Left lung (tissue), 10 donors: ENCODE results near the gene CPO. TPM values are rescaled to one million over a fixed set of nuclear protein-coding genes. Genes with fewer than 3 reads are reported as not detected.
"Not testable (repeated sequence)": the region's sequence is repeated elsewhere in the genome, so short reads cannot be mapped to it uniquely, and the experiment has no call there.

Experiments used
- ATAC-seq: fragments of 200-7000 bp; cut with Tn5 transposase; one replicate; pipeline ENCODE4 v1.9.1; 2020; ENCODE audit warnings: moderate library complexity
- DNase-seq, 4 donors: peaks; one replicate each; pipeline ENCODE4 v3.0.0-alpha.2; 2013 to 2020
- H3K27ac ChIP-seq, 2 donors: fragments of 200-600 bp; sonication (generic) in 1 of 2; one replicate each; pipeline versions ENCODE4 v1.5.0 to v1.8.0; 2020 to 2021
- H3K27me3 ChIP-seq, 2 donors: fragments of 200-600 bp; sonication (generic) in 1 of 2; one replicate each; pipeline versions ENCODE4 v1.5.0 to v1.8.0; 2020 to 2021
- H3K36me3 ChIP-seq, 2 donors: fragments of 200-600 bp; sonication (generic) in 1 of 2; one replicate each; pipeline versions ENCODE4 v1.5.0 to v1.8.0; 2020 to 2021
- H3K4me1 ChIP-seq, 2 donors: fragments of 200-600 bp; one replicate each; pipeline ENCODE4 v1.8.0; 2021
- H3K4me3 ChIP-seq, 2 donors: fragments of 200-600 bp; sonication (generic) in 1 of 2; one replicate each; pipeline versions ENCODE4 v1.5.0 to v1.8.0; 2020 to 2021; ENCODE audit warnings: mild to moderate bottlenecking in 1 of 2
- H3K9me3 ChIP-seq, 2 donors: fragments of 200-600 bp; sonication (generic) in 1 of 2; one replicate each; pipeline versions ENCODE4 v1.5.0 to v1.8.0; 2020 to 2021
- intact Hi-C, 2 donors: fragments of 100-400 bp; cut with DNase I; formaldehyde crosslinking; loops; one replicate each; pipeline versions ENCODE4 v1.11.2 to v1.14.2; 2022
- polyA plus RNA-seq, 6 donors: library from polyadenylated mRNA; unstranded; fragments of 120-200 nt; gene quantifications; one replicate each; pipeline ENCODE4 v1.2.1, GENCODE V29; 2013; ENCODE audit not compliant: insufficient read length in 6 of 6
- total RNA-seq, 2 donors: library from RNA; stranded (reverse); fragmentation: NEBNext Ultra II Directional; extraction: Animal tissue kit (Norgen Biotek cat#: 25700); gene quantifications; one replicate each; pipeline ENCODE4 v1.2.1, GENCODE V29; 2021
- TF ChIP-seq, protein P1 (sequence below), 2 donors: fragments of 200-600 bp; sonication (generic) in 1 of 2; IDR thresholded peaks; one replicate each; pipeline versions ENCODE4 v1.5.0 to v1.8.0; 2021; ENCODE audit warnings: antibody characterized with exemption in 2 of 2
- donor health status: DM: no; HTN: yes; CAD: no.
- donor health status: DM: no; HTN: no; CAD: no.

CPO gene
- total and polyA plus RNA-seq, 8 donors, result 0.20 to 0.69 (median 0.48) TPM; not detected in 1

- intact Hi-C loops, result no loop called here
- no peak overlapping the region for H3K27ac ChIP-seq
Measured at GRCh38 chr2:206937555-206937954, 1.8 kb upstream of the CPO start.

DNA sequence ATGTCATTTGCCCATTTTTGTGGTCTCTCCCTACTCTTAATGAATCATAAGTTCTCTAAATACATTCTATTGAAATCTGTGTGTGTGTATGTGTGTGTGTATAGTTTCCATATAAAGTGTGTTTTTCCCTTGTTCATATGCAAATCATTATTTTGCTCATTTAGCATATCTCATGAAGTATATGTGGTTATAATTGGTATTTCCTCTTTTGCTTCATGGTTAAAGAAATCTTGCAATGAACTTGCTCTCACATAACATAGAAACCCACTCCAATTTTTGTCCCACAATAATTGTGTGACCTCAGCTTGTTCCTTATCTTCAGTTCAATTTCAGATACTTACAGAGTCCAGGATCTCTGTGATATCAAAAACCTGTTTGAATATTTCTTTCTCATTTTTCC, 1.2 kb downstream of the CPO start:
- intact Hi-C loops, result no loop called here
- Histone ChIP-seq H3K36me3 (no peaks in the 10 kb centered on the region), H3K4me1 (no peaks in the 10 kb centered on the region), H3K27ac (no peak overlapping the region), H3K4me3 (no peak overlapping the region), H3K9me3 (no peaks in the 10 kb centered on the region), H3K27me3 (no peaks in the 10 kb centered on the region)
- DNase-seq (no peak), ATAC-seq (no peak)
- TF ChIP-seq, protein P1, sequence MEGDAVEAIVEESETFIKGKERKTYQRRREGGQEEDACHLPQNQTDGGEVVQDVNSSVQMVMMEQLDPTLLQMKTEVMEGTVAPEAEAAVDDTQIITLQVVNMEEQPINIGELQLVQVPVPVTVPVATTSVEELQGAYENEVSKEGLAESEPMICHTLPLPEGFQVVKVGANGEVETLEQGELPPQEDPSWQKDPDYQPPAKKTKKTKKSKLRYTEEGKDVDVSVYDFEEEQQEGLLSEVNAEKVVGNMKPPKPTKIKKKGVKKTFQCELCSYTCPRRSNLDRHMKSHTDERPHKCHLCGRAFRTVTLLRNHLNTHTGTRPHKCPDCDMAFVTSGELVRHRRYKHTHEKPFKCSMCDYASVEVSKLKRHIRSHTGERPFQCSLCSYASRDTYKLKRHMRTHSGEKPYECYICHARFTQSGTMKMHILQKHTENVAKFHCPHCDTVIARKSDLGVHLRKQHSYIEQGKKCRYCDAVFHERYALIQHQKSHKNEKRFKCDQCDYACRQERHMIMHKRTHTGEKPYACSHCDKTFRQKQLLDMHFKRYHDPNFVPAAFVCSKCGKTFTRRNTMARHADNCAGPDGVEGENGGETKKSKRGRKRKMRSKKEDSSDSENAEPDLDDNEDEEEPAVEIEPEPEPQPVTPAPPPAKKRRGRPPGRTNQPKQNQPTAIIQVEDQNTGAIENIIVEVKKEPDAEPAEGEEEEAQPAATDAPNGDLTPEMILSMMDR (IDR thresholded peaks at IDR 0.05), result no peak

More at GRCh38 chr2:206937555-206937954, 1.8 kb upstream of the CPO start:
- H3K27me3 ChIP-seq, result no peaks in the 10 kb centered on the region
- no peak for ATAC-seq
- H3K9me3 ChIP-seq, result no peaks in the 10 kb centered on the region
- no peak overlapping the region for H3K4me3 ChIP-seq
- no peaks in the 10 kb centered on the region for H3K36me3 ChIP-seq
- no peaks in the 10 kb centered on the region for H3K4me1 ChIP-seq
- DNase-seq, result no peak
- TF ChIP-seq, protein P1 (IDR thresholded peaks at IDR 0.05), result no peak

DNA sequence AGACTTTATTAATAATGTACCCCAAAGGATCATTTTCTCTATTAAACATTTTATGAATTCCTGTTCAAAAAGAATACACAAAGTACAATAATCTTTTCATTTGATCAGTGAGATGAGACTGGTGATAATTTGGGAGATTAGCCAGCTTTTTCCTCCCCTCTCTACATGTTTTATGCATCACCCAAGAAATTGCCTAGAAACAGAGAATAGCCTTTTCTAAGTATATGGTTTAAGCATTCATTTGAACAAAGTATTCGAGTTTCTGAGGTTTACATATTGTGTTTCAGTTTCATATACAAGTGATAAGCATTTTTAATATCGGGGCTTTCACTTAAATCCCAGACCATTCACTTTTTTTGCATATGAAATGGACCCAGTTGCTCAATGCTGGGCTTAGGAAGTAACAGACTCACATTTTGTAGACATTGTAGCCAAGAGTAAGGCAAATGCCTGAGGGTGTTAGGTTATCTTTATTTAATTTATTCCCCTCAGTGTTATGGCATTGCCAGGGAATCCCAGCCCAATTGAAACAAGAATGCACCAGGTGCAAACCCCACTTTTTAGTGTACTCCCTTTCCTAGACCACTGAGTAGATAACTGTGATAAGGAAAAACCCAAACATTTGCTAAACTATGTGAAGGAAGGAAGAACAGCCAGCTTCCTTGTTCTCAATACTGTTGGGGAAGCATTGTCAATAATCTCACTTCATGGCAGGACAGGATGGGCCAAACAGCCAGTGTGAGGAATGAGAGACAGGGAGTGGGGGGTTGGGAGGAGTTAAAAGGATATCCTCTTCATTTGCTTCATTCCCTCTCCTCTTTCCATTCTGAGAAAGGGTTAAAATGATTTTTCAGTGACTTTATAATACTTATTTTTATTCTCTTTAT, 3.5 kb downstream of the CPO start:
- no peak overlapping the region for H3K27ac ChIP-seq
- H3K4me3 ChIP-seq, result no peak overlapping the region
- DNase-seq, result no peak
- no peak for ATAC-seq
- H3K27me3 ChIP-seq, result no peaks in the 10 kb centered on the region
- intact Hi-C loops, result no loop called here
- H3K9me3 ChIP-seq, result peaks cover 0 to 20% of the 10 kb centered on the region in 2 donors
- no peaks in the 10 kb centered on the region for H3K36me3 ChIP-seq
- TF ChIP-seq, protein P1 (IDR thresholded peaks at IDR 0.05), result no peak
- no peaks in the 10 kb centered on the region for H3K4me1 ChIP-seq

DNA sequence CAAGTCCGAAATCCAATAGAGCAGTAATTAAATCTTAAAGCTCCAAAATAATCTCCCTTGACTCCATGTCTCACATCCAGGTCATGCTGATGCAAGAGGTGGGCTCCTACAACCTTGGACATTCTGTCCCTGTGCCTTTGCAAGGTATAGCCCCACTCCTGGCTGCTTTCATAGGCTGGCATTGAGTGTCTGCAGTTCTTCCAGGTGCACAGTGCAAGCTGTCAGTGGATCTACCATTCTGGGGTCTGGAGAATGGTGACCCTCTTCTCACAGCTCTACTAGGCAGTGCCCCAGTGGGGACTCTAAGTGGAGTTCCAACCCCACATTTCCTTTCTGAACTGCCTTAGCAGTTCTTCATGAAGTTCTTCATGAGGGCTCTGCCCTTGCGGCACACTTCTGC, 14.1 kb downstream of the CPO start:
- H3K27ac ChIP-seq, H3K4me3 ChIP-seq, intact Hi-C loops, DNase-seq, H3K36me3 ChIP-seq, H3K4me1 ChIP-seq, ATAC-seq, H3K27me3 ChIP-seq: not testable (repeated sequence)
- H3K9me3 ChIP-seq, result peaks cover 0 to 12% of the 10 kb centered on the region in 2 donors

- Histone ChIP-seq H3K4me3 (no peak overlapping the region), H3K36me3 (no peaks in the 10 kb centered on the region), H3K27me3 (no peaks in the 10 kb centered on the region), H3K4me1 (no peaks in the 10 kb centered on the region), H3K27ac (no peak overlapping the region), H3K9me3 (peaks cover 0 to 11% of the 10 kb centered on the region in 2 donors)
- TF ChIP-seq, protein P1 (IDR thresholded peaks at IDR 0.05), result no peak
- DNase-seq (no peak), ATAC-seq (no peak)
- intact Hi-C loops, result no loop called here
Measured at GRCh38 chr2:206955253-206955652, 15.9 kb downstream of the CPO start.
